HL-60 (cell line): ENCODE data around the gene PTGS1.

ENCODE experiments used
- GABPA ChIP-seq: IDR thresholded peaks from 2 replicates; pipeline ENCODE4 v1.6.1; 2012; ENCODE audit warnings: low read depth
- POLR2AphosphoS5 ChIP-seq: IDR thresholded peaks from 2 replicates; pipeline ENCODE4 v1.6.1; 2012; ENCODE audit warnings: low read depth
- REST ChIP-seq: IDR thresholded peaks from 2 replicates; pipeline ENCODE4 v1.6.1; 2012; ENCODE audit warnings: low read depth; ENCODE audit not compliant: insufficient replicate concordance
- TF ChIP-seq, protein P1 (sequence below): IDR thresholded peaks from one replicate; pipeline ENCODE4 v1.5.1; 2011; ENCODE audit warnings: low read length, control low read depth, inconsistent platforms; ENCODE audit not compliant: insufficient read depth

DNA sequence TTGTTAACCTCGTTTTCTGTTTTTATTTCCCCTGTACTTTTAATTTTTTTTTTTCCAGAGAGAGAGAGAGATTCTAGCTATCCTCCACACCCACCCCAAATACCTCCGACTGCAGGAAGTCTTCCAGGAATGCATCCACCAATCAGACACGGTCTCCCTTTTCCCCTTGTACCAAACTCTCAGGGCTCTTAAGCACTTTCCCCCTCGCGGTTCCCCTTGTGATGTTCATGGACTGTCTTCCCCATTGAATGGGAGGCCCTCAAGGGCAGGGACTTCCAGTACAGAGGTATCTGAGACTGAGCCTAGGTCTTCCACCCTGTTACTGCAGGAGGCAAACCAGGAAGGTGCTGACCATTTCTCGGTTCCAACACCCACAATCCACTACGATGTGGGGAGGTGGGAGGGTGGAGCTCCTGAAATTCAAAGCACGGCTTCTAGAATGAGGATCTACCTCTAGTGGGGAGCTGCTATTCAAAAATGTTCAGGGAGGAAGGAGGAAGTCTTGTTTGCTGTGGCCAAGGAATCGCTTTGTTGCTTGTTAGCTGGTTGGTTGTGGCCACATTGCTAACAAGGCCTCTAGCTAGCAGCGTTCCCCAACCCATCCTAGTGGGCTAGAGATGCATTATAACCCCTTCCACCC is 37.5 kb upstream of the PTGS1 start:
- TF ChIP-seq, protein P1, sequence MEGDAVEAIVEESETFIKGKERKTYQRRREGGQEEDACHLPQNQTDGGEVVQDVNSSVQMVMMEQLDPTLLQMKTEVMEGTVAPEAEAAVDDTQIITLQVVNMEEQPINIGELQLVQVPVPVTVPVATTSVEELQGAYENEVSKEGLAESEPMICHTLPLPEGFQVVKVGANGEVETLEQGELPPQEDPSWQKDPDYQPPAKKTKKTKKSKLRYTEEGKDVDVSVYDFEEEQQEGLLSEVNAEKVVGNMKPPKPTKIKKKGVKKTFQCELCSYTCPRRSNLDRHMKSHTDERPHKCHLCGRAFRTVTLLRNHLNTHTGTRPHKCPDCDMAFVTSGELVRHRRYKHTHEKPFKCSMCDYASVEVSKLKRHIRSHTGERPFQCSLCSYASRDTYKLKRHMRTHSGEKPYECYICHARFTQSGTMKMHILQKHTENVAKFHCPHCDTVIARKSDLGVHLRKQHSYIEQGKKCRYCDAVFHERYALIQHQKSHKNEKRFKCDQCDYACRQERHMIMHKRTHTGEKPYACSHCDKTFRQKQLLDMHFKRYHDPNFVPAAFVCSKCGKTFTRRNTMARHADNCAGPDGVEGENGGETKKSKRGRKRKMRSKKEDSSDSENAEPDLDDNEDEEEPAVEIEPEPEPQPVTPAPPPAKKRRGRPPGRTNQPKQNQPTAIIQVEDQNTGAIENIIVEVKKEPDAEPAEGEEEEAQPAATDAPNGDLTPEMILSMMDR, result no peak
- TF ChIP-seq REST, result no peak
- no peak for TF ChIP-seq POLR2AphosphoS5
- TF ChIP-seq GABPA, result no peak
